HK-2 (cell line): Measurements from ENCODE around the gene ALDH18A1.
"Not testable (repeated sequence)": the region's sequence is repeated elsewhere in the genome, so short reads cannot be mapped to it uniquely, and the experiment has no call there.

Source experiments
- DNase-seq: peaks from one replicate; pipeline ENCODE4 v3.0.0-alpha.2; 2018; ENCODE audit not compliant: unreplicated experiment

The ALDH18A1 gene

GRCh38 chr10:95656291-95657164 is at the start of gene ALDH18A1:
ALDH18A1 (minus strand) TSS chr10:95656711; CDS start chr10:95653377, 3,334 bp downstream.
- peak; percentile 98 for DNase-seq

- no peak for DNase-seq
Measured at GRCh38 chr10:95698415-95698814, 41.9 kb upstream of the ALDH18A1 start.

- DNase-seq = no peak
Measured at GRCh38 chr10:95697429-95697828, 40.9 kb upstream of the ALDH18A1 start.

- DNase-seq = no peak
Measured at GRCh38 chr10:95694665-95695064, 38.2 kb upstream of the ALDH18A1 start.

GRCh38 chr10:95693668-95694534 is 37.4 kb upstream of the ALDH18A1 start, which contains the start of gene TCTN3:
TCTN3 (minus strand) TSS chr10:95693927; CDS start chr10:95693899, 28 bp downstream.
- DNase-seq = peak; percentile 99

GRCh38 chr10:95693071-95693667 is 36.7 kb upstream of the ALDH18A1 start:
- no peak for DNase-seq

- no peak for DNase-seq
Measured at GRCh38 chr10:95691281-95691680, 34.8 kb upstream of the ALDH18A1 start.

GRCh38 chr10:95688648-95689047 is 32.1 kb upstream of the ALDH18A1 start:
- DNase-seq = no peak

- DNase-seq = no peak
Measured at GRCh38 chr10:95683966-95684365, 27.5 kb upstream of the ALDH18A1 start.

GRCh38 chr10:95675403-95676116 is 19.0 kb upstream of the ALDH18A1 start:
- DNase-seq = no peak

GRCh38 chr10:95674643-95675042 is 18.1 kb upstream of the ALDH18A1 start:
- no peak for DNase-seq

GRCh38 chr10:95672641-95673040 is 16.1 kb upstream of the ALDH18A1 start:
- not testable (repeated sequence) for DNase-seq

- DNase-seq = no peak
Measured at GRCh38 chr10:95664543-95664942, 8.0 kb upstream of the ALDH18A1 start.

GRCh38 chr10:95663496-95663895 is 7.0 kb upstream of the ALDH18A1 start:
- no peak for DNase-seq

GRCh38 chr10:95661818-95662217 is 5.3 kb upstream of the ALDH18A1 start:
- DNase-seq = no peak

- DNase-seq = peak; percentile 16
Measured at GRCh38 chr10:95660283-95660682, 3.8 kb upstream of the ALDH18A1 start.

GRCh38 chr10:95657250-95657649 is 739 bp upstream of the ALDH18A1 start:
- DNase-seq = no peak

- no peak for DNase-seq
Measured at GRCh38 chr10:95655571-95656290, 780 bp downstream of the ALDH18A1 start.

- no peak for DNase-seq
Measured at GRCh38 chr10:95653895-95654294, 2.6 kb downstream of the ALDH18A1 start.

GRCh38 chr10:95651346-95652060 is 5.0 kb downstream of the ALDH18A1 start:
- DNase-seq = no peak
